ENCODE data around the gene FEN1. TPM values are rescaled to one million over a fixed set of nuclear protein-coding genes. Genes with fewer than 3 reads are reported as not detected.

The FEN1 gene
- total and polyA plus RNA-seq, 2 of the 13 experiments (the other 11 are each of a cell fraction or from before 2014, with no cell fraction given): 12.4 to 102 TPM

- TF ChIP-seq NONO (IDR thresholded peaks at IDR 0.05): no peak
- peak; percentile 66; the same call in 1 of the 2 replicates for TF ChIP-seq NONO (CRISPR knock-in tag; conservative IDR thresholded peaks at IDR 0.05)
- TF ChIP-seq ISL2 (CRISPR knock-in tag; IDR thresholded peaks at IDR 0.05): peak; percentile 63; the same call in 1 of the 2 replicates
- TF ChIP-seq, protein P1, sequence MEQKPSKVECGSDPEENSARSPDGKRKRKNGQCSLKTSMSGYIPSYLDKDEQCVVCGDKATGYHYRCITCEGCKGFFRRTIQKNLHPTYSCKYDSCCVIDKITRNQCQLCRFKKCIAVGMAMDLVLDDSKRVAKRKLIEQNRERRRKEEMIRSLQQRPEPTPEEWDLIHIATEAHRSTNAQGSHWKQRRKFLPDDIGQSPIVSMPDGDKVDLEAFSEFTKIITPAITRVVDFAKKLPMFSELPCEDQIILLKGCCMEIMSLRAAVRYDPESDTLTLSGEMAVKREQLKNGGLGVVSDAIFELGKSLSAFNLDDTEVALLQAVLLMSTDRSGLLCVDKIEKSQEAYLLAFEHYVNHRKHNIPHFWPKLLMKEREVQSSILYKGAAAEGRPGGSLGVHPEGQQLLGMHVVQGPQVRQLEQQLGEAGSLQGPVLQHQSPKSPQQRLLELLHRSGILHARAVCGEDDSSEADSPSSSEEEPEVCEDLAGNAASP (CRISPR knock-in tag; IDR thresholded peaks at IDR 0.05; ENCODE audit: borderline replicate concordance): peak; percentile 48
- no peak for TF ChIP-seq JDP2 (CRISPR knock-in tag; IDR thresholded peaks at IDR 0.05; ENCODE audit: borderline replicate concordance)
- peak; percentile 35; the same call in 1 of the 2 replicates for TF ChIP-seq ZNF614 (CRISPR knock-in tag; IDR thresholded peaks at IDR 0.05; ENCODE audit: borderline replicate concordance)
- TF ChIP-seq ZNF34 (CRISPR knock-in tag; IDR thresholded peaks at IDR 0.05; ENCODE audit: borderline replicate concordance): no peak
- TF ChIP-seq, protein P2, sequence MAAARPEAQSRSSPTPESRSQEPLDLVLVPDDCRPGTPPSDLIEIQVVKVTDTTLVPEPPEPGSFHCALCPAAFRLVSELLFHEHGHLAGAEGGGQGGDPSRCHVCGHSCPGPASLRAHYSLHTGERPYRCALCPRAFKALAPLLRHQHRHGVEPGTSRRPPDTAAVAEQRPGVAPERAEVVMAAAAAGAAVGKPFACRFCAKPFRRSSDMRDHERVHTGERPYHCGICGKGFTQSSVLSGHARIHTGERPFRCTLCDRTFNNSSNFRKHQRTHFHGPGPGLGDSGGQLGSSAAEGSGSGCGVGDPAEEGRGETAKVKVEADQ (CRISPR knock-in tag; IDR thresholded peaks at IDR 0.05; ENCODE audit: borderline replicate concordance): peak; percentile 29; the same call in 1 of the 2 replicates
- peak; percentile 76; the same call in 1 of the 2 replicates for TF ChIP-seq ZMAT3 (CRISPR knock-in tag; conservative IDR thresholded peaks at IDR 0.05)
- peak; percentile 39 for TF ChIP-seq ZNF781 (CRISPR knock-in tag; IDR thresholded peaks at IDR 0.05; ENCODE audit: borderline replicate concordance, not compliant biosample characterization)
- TF ChIP-seq GATAD2A (CRISPR knock-in tag; IDR thresholded peaks at IDR 0.05): peak; percentile 8
- TF ChIP-seq, protein P3, sequence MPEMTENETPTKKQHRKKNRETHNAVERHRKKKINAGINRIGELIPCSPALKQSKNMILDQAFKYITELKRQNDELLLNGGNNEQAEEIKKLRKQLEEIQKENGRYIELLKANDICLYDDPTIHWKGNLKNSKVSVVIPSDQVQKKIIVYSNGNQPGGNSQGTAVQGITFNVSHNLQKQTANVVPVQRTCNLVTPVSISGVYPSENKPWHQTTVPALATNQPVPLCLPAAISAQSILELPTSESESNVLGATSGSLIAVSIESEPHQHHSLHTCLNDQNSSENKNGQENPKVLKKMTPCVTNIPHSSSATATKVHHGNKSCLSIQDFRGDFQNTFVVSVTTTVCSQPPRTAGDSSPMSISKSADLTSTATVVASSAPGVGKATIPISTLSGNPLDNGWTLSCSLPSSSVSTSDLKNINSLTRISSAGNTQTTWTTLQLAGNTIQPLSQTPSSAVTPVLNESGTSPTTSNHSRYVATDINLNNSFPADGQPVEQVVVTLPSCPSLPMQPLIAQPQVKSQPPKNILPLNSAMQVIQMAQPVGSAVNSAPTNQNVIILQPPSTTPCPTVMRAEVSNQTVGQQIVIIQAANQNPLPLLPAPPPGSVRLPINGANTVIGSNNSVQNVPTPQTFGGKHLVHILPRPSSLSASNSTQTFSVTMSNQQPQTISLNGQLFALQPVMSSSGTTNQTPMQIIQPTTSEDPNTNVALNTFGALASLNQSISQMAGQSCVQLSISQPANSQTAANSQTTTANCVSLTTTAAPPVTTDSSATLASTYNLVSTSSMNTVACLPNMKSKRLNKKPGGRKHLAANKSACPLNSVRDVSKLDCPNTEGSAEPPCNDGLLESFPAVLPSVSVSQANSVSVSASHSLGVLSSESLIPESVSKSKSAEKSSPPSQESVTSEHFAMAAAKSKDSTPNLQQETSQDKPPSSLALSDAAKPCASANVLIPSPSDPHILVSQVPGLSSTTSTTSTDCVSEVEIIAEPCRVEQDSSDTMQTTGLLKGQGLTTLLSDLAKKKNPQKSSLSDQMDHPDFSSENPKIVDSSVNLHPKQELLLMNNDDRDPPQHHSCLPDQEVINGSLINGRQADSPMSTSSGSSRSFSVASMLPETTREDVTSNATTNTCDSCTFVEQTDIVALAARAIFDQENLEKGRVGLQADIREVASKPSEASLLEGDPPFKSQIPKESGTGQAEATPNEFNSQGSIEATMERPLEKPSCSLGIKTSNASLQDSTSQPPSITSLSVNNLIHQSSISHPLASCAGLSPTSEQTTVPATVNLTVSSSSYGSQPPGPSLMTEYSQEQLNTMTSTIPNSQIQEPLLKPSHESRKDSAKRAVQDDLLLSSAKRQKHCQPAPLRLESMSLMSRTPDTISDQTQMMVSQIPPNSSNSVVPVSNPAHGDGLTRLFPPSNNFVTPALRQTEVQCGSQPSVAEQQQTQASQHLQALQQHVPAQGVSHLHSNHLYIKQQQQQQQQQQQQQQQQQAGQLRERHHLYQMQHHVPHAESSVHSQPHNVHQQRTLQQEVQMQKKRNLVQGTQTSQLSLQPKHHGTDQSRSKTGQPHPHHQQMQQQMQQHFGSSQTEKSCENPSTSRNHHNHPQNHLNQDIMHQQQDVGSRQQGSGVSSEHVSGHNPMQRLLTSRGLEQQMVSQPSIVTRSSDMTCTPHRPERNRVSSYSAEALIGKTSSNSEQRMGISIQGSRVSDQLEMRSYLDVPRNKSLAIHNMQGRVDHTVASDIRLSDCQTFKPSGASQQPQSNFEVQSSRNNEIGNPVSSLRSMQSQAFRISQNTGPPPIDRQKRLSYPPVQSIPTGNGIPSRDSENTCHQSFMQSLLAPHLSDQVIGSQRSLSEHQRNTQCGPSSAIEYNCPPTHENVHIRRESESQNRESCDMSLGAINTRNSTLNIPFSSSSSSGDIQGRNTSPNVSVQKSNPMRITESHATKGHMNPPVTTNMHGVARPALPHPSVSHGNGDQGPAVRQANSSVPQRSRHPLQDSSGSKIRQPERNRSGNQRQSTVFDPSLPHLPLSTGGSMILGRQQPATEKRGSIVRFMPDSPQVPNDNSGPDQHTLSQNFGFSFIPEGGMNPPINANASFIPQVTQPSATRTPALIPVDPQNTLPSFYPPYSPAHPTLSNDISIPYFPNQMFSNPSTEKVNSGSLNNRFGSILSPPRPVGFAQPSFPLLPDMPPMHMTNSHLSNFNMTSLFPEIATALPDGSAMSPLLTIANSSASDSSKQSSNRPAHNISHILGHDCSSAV (CRISPR knock-in tag; IDR thresholded peaks at IDR 0.05; ENCODE audit: borderline replicate concordance): 0 out of 2 replicates have a peak, but pooled peaks have one; percentile 13
- peak; percentile 82 for TF ChIP-seq SRSF1 (optimal IDR thresholded peaks at IDR 0.05; ENCODE audit: low read depth, low read length)
- TF ChIP-seq CHD4 (IDR thresholded peaks at IDR 0.05; ENCODE audit: borderline replicate concordance, low read length): no peak
- TF ChIP-seq MED8 (CRISPR knock-in tag; IDR thresholded peaks at IDR 0.05; ENCODE audit: insufficient replicate concordance): peak; percentile 24
- TF ChIP-seq EP300 (IDR thresholded peaks at IDR 0.05; ENCODE audit: low read depth in 2 of 2, low read length in 2 of 2): no peak
- TF ChIP-seq EP300 (CRISPR knock-in tag; IDR thresholded peaks at IDR 0.05; ENCODE audit: borderline replicate concordance): 0 out of 2 replicates have a peak, but pooled peaks have one; percentile 5
- TF ChIP-seq ZNF101 (CRISPR knock-in tag; IDR thresholded peaks at IDR 0.05; ENCODE audit: borderline replicate concordance, low read depth): no peak
Observed at GRCh38 chr11:61792310-61793082, at the start of gene FEN1, which contains the start of gene TMEM258 (continued).
